Measurements from ENCODE around the gene KRT13. TPM values are rescaled to one million over a fixed set of nuclear protein-coding genes. Genes with fewer than 3 reads are reported as not detected.

KRT13 gene
- total RNA-seq: not detected

- H3K4me1 ChIP-seq: no peaks in the 10 kb centered on the region
- no peaks in the 10 kb centered on the region for H3K9me3 ChIP-seq
- H3K27ac ChIP-seq: no peak within 1 kb of the TSS
- 71 to 77% methylated on average over 8 to 17 of the region's 17 CpGs for WGBS, 2 donors
- no peaks in the 10 kb centered on the region for H3K27me3 ChIP-seq
- intact Hi-C loops (cut with DNase I): no loop called here
- H3K4me3 ChIP-seq: no peak within 1 kb of the TSS
- ATAC-seq (no peak), DNase-seq (no peak)
- H3K36me3 ChIP-seq (replicated peaks in 1 of 2; ENCODE audit: insufficient read depth in 1 of 2, low read depth in 2 of 2): no peaks in the 10 kb centered on the region
- no peak for TF ChIP-seq POLR2A (IDR thresholded peaks at IDR 0.05)
- no peak for TF ChIP-seq CTCF (IDR thresholded peaks at IDR 0.05)
These were observed at the start of gene KRT13 for GRCh38 chr17:41505007-41505808. Gene KRT13, minus strand, starts transcription at chr17:41505612. Its CDS starts 62 bp downstream, at chr17:41505550.

GRCh38 chr17:41553987-41554680 is 48.7 kb upstream of the KRT13 start:
- H3K9me3 ChIP-seq: no peaks in the 10 kb centered on the region
- ATAC-seq (no peak), DNase-seq (no peak)
- intact Hi-C loops (cut with DNase I): no loop called here
- TF ChIP-seq POLR2A (IDR thresholded peaks at IDR 0.05): no peak
- TF ChIP-seq CTCF (IDR thresholded peaks at IDR 0.05): no peak
- no peaks in the 10 kb centered on the region for H3K27me3 ChIP-seq
- 73 to 78% methylated on average over 8 of the region's 8 CpGs for WGBS, 2 donors
- peaks cover 3% of the 10 kb centered on the region for H3K4me1 ChIP-seq
- H3K36me3 ChIP-seq (replicated peaks in 1 of 2; ENCODE audit: insufficient read depth in 1 of 2, low read depth in 2 of 2): no peaks in the 10 kb centered on the region
- H3K27ac ChIP-seq: no peak overlapping the region
- no peak overlapping the region for H3K4me3 ChIP-seq

- intact Hi-C loops (cut with DNase I): no loop called here
- ATAC-seq (no peak), DNase-seq (no peak)
- Histone ChIP-seq H3K4me3 (no peak overlapping the region), H3K27me3 (no peaks in the 10 kb centered on the region), H3K27ac (no peak overlapping the region), H3K9me3 (no peaks in the 10 kb centered on the region), H3K4me1 (peaks cover 13% of the 10 kb centered on the region), H3K36me3 (replicated peaks in 1 of 2; ENCODE audit: insufficient read depth in 1 of 2, low read depth in 2 of 2) (no peaks in the 10 kb centered on the region)
- 73 to 78% methylated on average over 4 of the region's 4 CpGs for WGBS, 2 donors
- TF ChIP-seq POLR2A (IDR thresholded peaks at IDR 0.05): no peak
- no peak for TF ChIP-seq CTCF (IDR thresholded peaks at IDR 0.05)
These were observed 47.8 kb upstream of the KRT13 start for GRCh38 chr17:41553176-41553575.

- ATAC-seq: no peak
- intact Hi-C loops (cut with DNase I): no loop called here
These were observed 47.0 kb upstream of the KRT13 start for GRCh38 chr17:41552455-41552854.

More at GRCh38 chr17:41552455-41552854, 47.0 kb upstream of the KRT13 start:
- H3K27me3 ChIP-seq: no peaks in the 10 kb centered on the region
- no peak for DNase-seq
- TF ChIP-seq CTCF (IDR thresholded peaks at IDR 0.05): no peak
- no peak for TF ChIP-seq POLR2A (IDR thresholded peaks at IDR 0.05)
- WGBS, 2 donors: 64 to 83% methylated on average over 5 of the region's 5 CpGs
- H3K27ac ChIP-seq: no peak overlapping the region
- H3K9me3 ChIP-seq: no peaks in the 10 kb centered on the region
- no peak overlapping the region for H3K4me3 ChIP-seq
- H3K4me1 ChIP-seq: peaks cover 19% of the 10 kb centered on the region
- no peaks in the 10 kb centered on the region for H3K36me3 ChIP-seq (replicated peaks in 1 of 2; ENCODE audit: insufficient read depth in 1 of 2, low read depth in 2 of 2)

Measured in body of pancreas (tissue), 4 donors.